HS-5 (cell line): Measurements from ENCODE around the gene G3BP1.
A peak's percentile ranks its signal among the peaks of the same experiment; 100 is the strongest.
"Not testable (repeated sequence)": the region's sequence is repeated elsewhere in the genome, so short reads cannot be mapped to it uniquely, and the experiment has no call there.

Experiments used
- DNase-seq: peaks from one replicate; pipeline ENCODE4 v3.0.0-alpha.2; 2012; ENCODE audit warnings: low read depth

Gene G3BP1

GRCh38 chr5:151755383-151755782 is 16.4 kb upstream of the G3BP1 start:
- no peak for DNase-seq

DNA sequence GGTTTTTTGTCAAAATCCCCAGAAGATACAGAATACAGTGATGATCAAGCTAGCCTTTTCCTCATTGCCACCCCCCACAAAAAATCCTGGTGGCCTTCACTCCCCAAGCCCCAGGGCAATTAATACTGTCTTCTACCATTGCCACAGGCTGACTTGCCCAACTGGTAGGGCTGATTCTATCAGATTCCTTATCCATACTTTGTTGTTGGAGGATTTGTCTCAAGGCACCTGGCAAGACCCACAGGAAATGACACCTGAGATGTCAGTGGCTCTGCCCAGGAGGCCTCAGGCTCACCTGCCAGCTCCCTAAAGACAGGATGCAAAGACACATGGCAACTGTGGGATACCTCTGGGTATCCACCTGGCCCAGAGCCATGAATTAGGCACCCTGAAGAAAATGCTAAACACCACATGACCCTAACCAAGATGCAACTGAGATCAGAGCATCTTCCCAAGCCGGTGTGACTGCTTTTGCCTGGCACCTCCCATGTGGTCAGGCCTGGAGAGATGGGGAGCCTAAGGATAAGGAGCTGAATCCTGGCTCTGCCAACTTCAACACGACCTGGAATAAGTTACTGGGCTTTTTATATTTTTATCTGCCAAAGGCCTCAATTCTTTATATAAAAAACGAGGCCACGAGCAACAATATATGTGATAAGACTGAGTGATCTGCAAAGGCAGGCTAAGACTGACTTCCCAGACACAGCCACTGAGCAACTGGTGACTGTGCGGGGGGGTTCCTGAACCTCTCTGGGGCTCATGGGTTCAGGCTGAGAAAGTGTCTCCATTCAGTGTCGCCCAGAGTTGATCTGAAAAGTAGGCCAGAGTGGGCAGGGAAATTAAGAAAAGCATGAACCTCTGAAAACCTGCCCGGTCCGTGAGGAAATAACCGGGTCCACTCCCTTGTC is 14.3 kb upstream of the G3BP1 start:
- DNase-seq = no peak

- DNase-seq = no peak
These were observed 13.7 kb upstream of the G3BP1 start for GRCh38 chr5:151758141-151758429.

DNA sequence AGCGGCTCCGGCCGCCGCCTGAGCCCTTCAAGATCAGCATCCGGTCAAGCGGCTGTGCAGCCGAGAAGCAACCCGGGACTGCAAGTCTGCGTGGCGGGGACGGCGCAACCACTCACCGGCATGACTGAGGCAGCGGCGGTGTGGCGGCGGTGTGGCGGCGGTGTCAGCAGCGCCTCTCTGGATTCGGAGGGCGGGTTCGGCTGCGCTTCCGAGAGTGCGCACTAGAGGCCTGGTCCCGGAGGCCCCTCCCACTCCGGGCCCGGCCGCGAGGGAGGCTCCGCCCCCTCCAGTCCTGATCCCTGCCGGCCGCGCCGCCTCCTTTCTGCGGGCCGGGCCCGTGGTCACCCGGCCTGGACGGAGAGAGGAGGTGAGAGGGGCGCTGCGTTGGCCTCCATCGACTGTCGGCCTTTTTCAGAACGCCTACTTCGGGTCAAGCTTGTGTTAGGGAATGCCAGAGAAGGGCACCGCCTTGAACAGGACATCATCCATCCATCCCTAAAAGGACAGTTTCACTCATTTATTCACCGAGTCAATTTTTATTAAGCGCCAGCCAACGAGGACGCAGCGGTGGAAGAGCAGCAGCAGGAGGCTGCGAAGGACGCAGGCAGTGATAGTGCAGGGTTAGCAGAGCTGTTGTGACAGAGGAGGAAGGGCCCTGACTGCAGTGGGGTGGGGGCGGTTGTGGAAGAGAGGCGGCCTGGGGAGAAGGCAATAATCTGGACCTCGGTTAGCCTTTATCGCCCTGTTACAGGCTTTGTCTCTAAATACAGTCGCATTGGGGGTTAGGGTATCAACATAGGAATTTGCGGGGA is 13.1 kb upstream of the G3BP1 start, which contains the start of gene ATOX1:
Gene ATOX1, minus strand, starts transcription at position 202 of the 812 bp plus-strand sequence. Its CDS starts 80 bp downstream, at position 122.
- DNase-seq = peak; percentile 58

GRCh38 chr5:151764801-151765200 is 7.0 kb upstream of the G3BP1 start:
- no peak for DNase-seq

- no peak for DNase-seq
These were observed 4.8 kb upstream of the G3BP1 start for GRCh38 chr5:151766975-151767374.

DNA sequence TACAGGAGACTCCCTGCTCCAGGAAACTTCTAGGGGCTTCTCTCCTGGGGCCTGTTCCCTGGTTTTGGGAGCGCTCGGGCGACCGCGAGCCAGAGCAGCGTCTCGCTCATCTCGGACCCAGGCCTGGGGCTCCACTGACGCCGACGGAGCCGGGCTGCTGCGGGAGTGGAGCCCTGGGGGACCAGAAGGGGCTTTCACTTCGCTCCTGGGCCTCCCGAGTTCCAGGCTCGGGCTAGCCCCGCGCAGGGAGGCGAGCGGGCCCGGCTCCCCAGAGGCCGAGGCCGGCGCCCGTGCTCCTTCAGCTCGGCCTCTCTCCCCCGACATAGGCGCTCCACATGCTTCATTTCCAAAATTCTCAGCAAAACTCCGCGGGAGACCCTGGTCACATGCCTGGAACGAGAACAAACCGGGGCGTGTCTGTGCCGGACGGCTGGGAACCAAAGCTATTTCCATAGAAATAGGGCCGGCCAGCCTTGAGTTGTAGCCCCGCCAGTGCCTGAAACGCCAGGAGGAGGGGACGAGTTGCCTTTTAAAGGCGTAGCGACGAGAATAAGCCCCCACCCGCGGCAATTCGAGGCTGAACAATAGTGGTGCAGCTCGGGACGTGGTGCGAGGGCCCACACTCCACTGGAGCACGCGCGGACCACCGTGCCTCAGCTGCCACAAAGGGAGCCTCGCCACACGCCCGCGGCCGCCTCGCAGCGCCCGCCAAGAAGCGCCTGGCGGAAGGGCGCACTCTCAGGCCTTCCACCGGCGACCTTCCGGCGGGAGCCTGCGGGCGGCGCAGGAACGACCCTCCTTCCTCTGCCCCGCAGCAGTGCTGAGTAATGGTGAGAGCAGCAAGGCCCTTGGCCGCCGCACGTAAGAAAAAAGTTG is 1.1 kb upstream of the G3BP1 start:
- no peak for DNase-seq

DNA sequence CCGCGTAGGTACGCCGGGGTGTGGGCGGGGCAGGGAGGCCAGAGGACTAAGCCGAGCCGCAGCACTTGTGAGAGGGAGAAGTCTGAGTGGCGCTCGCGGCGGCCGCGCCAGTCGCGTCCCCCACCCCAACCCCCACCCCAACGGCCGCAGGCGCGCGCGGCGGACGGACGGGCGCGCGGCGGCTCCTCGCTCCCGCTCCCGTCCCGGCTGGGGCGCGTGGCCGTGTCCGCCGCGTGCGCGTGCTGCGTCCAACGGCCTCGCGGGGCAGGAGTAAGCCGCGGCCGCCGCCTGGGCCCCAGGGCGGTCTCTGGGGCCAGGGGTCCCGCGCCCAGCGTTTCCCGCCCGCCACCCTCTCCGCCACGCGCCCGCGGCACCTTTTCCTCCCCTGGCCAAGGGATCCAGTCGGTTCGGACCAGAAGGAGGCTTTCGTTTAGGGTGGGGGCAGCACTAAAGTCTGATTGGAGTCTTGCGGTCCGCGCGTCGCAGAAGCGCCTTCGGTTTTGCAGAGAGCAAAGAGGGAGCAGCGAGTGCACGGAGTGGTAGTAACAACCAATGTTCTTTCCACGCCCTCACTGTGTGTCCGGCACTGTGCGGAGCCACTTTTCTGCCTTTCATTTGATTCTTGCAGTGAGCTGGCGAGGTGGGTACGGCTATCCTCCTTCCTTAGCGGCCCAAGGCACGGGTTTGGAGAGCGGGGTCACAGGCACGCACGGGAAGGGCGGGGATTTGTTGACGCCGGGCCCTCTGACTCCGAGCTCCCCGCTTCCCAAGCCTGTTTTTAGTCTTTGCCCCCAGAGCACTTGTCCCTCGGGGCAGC is 483 bp downstream of the G3BP1 start:
- DNase-seq = no peak

DNA sequence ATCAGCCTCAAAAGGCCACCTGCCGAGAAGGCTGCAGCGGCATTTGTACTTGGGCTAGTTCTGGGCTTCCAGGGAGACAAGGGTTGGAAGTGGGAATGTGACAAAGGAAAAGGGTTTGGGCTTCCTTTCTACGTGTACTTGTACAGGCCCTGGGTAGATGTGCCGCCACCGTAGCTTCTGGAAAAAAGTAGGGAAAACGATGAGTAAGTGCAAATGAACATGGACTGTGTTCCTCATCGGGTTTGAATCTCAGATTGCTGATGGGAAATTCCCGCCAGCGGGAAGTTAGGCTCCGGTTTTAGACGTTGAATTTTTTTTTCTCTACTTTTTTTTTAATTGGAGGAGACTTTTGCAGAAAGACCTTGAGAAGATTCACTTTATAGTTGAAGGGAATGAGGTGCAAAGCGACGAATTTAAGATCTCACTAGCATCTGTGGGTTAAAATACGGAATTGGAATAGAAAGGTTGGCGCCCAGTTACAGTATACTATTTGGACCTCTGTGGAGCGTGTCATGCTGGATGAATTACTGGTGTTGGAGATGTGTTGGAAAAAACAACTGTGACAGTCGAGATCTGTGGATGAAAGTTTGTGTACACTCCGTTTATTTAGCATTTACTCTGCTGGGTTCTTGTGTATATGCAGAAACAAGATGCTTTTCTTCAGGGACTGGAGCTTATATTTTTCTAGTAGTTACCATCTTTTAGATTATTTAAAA is 1.2 kb downstream of the G3BP1 start:
- DNase-seq = no peak

GRCh38 chr5:151773951-151774350 is 2.2 kb downstream of the G3BP1 start:
- DNase-seq = no peak

GRCh38 chr5:151775025-151775606 is 3.4 kb downstream of the G3BP1 start:
- DNase-seq = no peak

DNA sequence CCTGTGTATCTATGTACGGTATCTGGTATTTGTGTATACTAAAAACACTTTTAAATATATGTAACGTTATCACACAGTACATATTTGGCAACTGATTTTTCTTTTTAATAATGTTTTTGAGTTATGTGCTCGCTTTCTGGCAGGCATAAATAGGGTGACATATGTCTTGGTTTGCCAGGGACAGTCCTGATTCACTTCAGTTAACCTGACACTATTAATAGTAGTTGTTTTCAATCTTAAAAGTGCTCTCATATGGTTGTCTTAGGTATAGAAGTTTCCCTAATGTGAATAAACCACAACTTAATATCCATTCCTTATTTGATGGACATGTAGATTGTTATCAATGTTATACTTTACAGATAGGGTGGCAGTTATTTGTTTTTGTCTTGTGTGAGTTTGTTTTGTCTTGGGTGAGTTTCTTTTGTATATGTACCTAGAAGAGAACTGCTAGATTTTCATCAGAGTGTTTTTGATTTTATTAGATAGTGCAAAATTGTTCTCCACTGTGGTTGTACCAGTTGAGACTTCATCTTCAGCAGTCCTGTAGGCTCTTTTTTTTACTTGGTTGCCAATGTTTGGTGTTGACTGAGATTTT is 7.9 kb downstream of the G3BP1 start:
- no peak for DNase-seq

GRCh38 chr5:151780348-151780747 is 8.6 kb downstream of the G3BP1 start:
- DNase-seq = no peak

DNA sequence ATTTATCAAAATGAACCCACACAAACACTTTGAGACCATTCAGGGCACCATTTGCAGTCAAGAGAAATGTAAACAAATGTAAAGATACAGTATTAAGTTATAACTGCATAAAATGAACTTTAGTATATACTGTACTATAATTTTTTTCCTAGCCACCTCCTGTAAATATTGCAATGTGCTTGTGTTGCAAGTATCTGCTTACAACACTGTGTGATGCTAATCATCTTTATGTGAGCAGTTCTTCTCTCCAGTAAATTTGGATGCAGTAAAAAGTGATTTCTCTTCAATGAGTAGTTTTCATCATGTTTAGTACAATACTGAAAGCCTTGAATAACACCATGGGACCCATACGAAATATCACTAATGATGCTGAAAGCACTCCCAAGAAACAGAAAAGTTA is 9.4 kb downstream of the G3BP1 start:
- DNase-seq = no peak

GRCh38 chr5:151783664-151784063 is 11.9 kb downstream of the G3BP1 start:
- DNase-seq = not testable (repeated sequence)

DNA sequence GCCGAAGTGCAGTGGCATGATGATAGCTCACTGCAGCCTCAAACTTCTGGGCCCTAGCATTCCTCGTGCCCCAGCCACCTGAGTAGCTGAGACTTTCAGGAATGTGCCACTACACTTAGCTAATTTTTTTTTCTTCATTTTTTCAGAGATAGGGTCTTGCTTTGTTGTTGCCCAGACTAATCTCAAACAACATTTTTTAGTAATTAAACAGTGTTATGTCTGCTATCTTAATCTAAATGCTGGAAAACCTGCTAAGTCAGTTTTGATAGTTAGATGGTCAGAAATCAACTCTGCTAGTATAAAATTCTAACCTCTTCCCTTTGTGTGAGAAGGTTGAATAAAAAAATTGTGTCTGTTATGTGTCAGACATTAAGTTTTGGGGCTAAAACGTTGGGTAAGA is 12.4 kb downstream of the G3BP1 start:
- DNase-seq = no peak

DNA sequence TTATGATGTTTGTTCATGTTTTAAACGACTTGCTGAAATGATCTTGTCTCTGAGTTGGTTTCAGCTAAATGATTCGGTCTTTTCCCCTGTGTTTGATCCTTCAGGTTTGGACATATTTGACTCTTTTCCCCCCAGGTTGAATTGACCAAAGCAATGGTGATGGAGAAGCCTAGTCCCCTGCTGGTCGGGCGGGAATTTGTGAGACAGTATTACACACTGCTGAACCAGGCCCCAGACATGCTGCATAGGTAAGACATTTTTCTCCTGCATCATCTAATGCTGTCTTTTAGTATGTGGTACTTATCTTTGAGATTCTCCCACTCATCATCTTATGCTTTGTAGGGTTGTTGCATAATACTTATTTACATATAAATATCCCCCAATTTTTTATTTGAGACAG is 14.7 kb downstream of the G3BP1 start:
- no peak for DNase-seq

- no peak for DNase-seq
These were observed 16.1 kb downstream of the G3BP1 start for GRCh38 chr5:151787817-151788216.

DNA sequence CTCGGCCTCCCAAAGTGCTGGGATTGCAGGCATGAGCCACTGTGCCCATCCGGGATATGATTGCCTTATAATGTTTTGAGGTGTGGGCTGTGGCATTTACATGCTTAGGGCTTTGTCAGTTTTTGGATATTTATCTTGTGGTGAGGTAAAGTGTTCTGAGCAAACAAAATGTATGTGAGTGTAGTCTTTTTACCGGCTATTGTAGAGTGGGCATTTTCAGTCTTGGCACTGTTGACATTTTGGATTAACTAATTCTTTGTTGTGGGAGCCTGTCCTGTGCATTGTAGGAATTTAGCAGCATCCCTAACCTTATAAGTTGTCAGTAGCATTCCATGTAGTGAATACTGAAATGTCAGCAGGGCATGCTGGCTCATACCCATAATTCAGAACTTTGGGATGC is 21.6 kb downstream of the G3BP1 start:
- DNase-seq = no peak

GRCh38 chr5:151795426-151795825 is 23.7 kb downstream of the G3BP1 start:
- no peak for DNase-seq
